HepG2 (cell line): Measurements from ENCODE around the gene RIPK1. TPM values are rescaled to one million over a fixed set of nuclear protein-coding genes. Genes with fewer than 3 reads are reported as not detected.

Experiments
- FOXK2 ChIP-seq: fragments of 450-650 bp; IDR thresholded peaks from 2 replicates; pipeline ENCODE4 v1.6.1; 2016
- GTF3A ChIP-seq: sonication (generic); formaldehyde crosslinking; conservative IDR thresholded peaks from 2 replicates; pipeline ENCODE4 v1.4.0; 2020; ENCODE audit warnings: mild to moderate bottlenecking, missing genetic modification reagents
- MTA1 ChIP-seq: sonication (generic); formaldehyde crosslinking; IDR thresholded peaks from 2 replicates; pipeline ENCODE4 v1.4.0; 2020; ENCODE audit warnings: missing genetic modification reagents, mild to moderate bottlenecking, borderline replicate concordance
- RFX1 ChIP-seq: fragments of 450-650 bp; IDR thresholded peaks from 2 replicates; pipeline ENCODE4 v1.6.1; 2017
- SP4 ChIP-seq: sonication (generic); formaldehyde crosslinking; IDR thresholded peaks from 2 replicates; pipeline ENCODE4 v1.8.1; 2023; ENCODE audit warnings: mild to moderate bottlenecking, missing genetic modification reagents
- ZBTB46 ChIP-seq: sonication (generic); formaldehyde crosslinking; IDR thresholded peaks from 2 replicates; pipeline ENCODE4 v1.4.0; 2020; ENCODE audit warnings: mild to moderate bottlenecking, missing genetic modification reagents, borderline replicate concordance
- ZNF17 ChIP-seq: sonication (generic); formaldehyde crosslinking; IDR thresholded peaks from 2 replicates; pipeline ENCODE4 v1.5.0; 2020; ENCODE audit warnings: mild to moderate bottlenecking, missing genetic modification reagents
- ZNF232 ChIP-seq: sonication (generic); formaldehyde crosslinking; IDR thresholded peaks from 2 replicates; pipeline ENCODE4 v1.4.0; 2020; ENCODE audit warnings: missing genetic modification reagents, borderline replicate concordance
- ZNF234 ChIP-seq: sonication (generic); formaldehyde crosslinking; conservative IDR thresholded peaks from 2 replicates; pipeline ENCODE4 v1.5.1; 2020; ENCODE audit warnings: mild to moderate bottlenecking, missing genetic modification reagents
- ZNF431 ChIP-seq: sonication (generic); formaldehyde crosslinking; IDR thresholded peaks from 2 replicates; pipeline ENCODE4 v1.9.0; 2022; ENCODE audit warnings: missing genetic modification reagents, low read depth, mild to moderate bottlenecking, borderline replicate concordance
- polyA plus RNA-seq, 8 experiments: library from polyadenylated mRNA; depleted of rRNA in 3 of 8; stranded (reverse) in 7 of 8; unstranded in 1 of 8; fragments of >200 nt; fragmentation: Illumina TruSeq in 4 of 8; extraction: Trizol in 4 of 8; gene quantifications; 2 replicates each; pipeline versions ENCODE4 v1.2.1 to v1.2.3, GENCODE V29; 2011 to 2016; ENCODE audit warnings: low read depth in 4 of 8, missing spikeins in 1 of 8, mixed read lengths in 1 of 8; ENCODE audit not compliant: insufficient read depth in 1 of 8
- total RNA-seq, 5 experiments: library from RNA; depleted of rRNA; stranded (reverse); fragments of >200 nt; fragmentation: Illumina TruSeq; extraction: Trizol; gene quantifications; 2 replicates each; pipeline ENCODE4 v1.2.3, GENCODE V29; 2016; ENCODE audit warnings: low read depth in 1 of 5
- TF ChIP-seq, protein P1 (sequence below): sonication (generic); formaldehyde crosslinking; conservative IDR thresholded peaks from 2 replicates; pipeline ENCODE4 v1.4.0; 2020; ENCODE audit warnings: missing genetic modification reagents
- TF ChIP-seq, protein P2 (sequence below): sonication (generic); formaldehyde crosslinking; IDR thresholded peaks from 2 replicates; pipeline ENCODE4 v1.5.0; 2020; ENCODE audit warnings: mild to moderate bottlenecking, missing genetic modification reagents
- TF ChIP-seq, protein P3 (sequence below): sonication (generic); formaldehyde crosslinking; IDR thresholded peaks from 2 replicates; pipeline ENCODE4 v1.4.0; 2020; ENCODE audit warnings: missing genetic modification reagents, borderline replicate concordance
- TF ChIP-seq, protein P4 (sequence below): fragments of 450-650 bp; IDR thresholded peaks from 2 replicates; pipeline ENCODE4 v1.6.1; 2017; ENCODE audit warnings: mild to moderate bottlenecking

RIPK1 gene
- total and polyA plus RNA-seq, 2 of the 13 experiments (the other 11 are each of a cell fraction or from before 2014, with no cell fraction given) = 9.0 to 10.3 TPM

- no peak; the same call in 1 of the 2 replicates for TF ChIP-seq ZNF431 (CRISPR knock-in tag)
- 0 out of 2 replicates have a peak, but pooled peaks have one; percentile 23 for TF ChIP-seq MTA1 (CRISPR knock-in tag)
- peak; percentile 93 for TF ChIP-seq FOXK2
- TF ChIP-seq, protein P1, sequence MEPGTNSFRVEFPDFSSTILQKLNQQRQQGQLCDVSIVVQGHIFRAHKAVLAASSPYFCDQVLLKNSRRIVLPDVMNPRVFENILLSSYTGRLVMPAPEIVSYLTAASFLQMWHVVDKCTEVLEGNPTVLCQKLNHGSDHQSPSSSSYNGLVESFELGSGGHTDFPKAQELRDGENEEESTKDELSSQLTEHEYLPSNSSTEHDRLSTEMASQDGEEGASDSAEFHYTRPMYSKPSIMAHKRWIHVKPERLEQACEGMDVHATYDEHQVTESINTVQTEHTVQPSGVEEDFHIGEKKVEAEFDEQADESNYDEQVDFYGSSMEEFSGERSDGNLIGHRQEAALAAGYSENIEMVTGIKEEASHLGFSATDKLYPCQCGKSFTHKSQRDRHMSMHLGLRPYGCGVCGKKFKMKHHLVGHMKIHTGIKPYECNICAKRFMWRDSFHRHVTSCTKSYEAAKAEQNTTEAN (CRISPR knock-in tag) = peak; percentile 93
- TF ChIP-seq, protein P2, sequence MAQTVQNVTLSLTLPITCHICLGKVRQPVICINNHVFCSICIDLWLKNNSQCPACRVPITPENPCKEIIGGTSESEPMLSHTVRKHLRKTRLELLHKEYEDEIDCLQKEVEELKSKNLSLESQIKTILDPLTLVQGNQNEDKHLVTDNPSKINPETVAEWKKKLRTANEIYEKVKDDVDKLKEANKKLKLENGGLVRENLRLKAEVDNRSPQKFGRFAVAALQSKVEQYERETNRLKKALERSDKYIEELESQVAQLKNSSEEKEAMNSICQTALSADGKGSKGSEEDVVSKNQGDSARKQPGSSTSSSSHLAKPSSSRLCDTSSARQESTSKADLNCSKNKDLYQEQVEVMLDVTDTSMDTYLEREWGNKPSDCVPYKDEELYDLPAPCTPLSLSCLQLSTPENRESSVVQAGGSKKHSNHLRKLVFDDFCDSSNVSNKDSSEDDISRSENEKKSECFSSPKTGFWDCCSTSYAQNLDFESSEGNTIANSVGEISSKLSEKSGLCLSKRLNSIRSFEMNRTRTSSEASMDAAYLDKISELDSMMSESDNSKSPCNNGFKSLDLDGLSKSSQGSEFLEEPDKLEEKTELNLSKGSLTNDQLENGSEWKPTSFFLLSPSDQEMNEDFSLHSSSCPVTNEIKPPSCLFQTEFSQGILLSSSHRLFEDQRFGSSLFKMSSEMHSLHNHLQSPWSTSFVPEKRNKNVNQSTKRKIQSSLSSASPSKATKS = peak; percentile 88; the same call in 1 of the 2 replicates
- no peak for TF ChIP-seq GTF3A
- no peak for TF ChIP-seq ZNF234
- TF ChIP-seq SP4 (CRISPR knock-in tag) = no peak
- TF ChIP-seq, protein P3, sequence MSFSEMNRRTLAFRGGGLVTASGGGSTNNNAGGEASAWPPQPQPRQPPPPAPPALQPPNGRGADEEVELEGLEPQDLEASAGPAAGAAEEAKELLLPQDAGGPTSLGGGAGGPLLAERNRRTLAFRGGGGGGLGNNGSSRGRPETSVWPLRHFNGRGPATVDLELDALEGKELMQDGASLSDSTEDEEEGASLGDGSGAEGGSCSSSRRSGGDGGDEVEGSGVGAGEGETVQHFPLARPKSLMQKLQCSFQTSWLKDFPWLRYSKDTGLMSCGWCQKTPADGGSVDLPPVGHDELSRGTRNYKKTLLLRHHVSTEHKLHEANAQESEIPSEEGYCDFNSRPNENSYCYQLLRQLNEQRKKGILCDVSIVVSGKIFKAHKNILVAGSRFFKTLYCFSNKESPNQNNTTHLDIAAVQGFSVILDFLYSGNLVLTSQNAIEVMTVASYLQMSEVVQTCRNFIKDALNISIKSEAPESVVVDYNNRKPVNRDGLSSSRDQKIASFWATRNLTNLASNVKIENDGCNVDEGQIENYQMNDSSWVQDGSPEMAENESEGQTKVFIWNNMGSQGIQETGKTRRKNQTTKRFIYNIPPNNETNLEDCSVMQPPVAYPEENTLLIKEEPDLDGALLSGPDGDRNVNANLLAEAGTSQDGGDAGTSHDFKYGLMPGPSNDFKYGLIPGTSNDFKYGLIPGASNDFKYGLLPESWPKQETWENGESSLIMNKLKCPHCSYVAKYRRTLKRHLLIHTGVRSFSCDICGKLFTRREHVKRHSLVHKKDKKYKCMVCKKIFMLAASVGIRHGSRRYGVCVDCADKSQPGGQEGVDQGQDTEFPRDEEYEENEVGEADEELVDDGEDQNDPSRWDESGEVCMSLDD (CRISPR knock-in tag) = 0 out of 2 replicates have a peak, but pooled peaks have one; percentile 13
- TF ChIP-seq ZBTB46 (CRISPR knock-in tag) = no peak; the same call in 1 of the 2 replicates
- TF ChIP-seq ZNF17 (CRISPR knock-in tag) = no peak
- TF ChIP-seq, protein P4, sequence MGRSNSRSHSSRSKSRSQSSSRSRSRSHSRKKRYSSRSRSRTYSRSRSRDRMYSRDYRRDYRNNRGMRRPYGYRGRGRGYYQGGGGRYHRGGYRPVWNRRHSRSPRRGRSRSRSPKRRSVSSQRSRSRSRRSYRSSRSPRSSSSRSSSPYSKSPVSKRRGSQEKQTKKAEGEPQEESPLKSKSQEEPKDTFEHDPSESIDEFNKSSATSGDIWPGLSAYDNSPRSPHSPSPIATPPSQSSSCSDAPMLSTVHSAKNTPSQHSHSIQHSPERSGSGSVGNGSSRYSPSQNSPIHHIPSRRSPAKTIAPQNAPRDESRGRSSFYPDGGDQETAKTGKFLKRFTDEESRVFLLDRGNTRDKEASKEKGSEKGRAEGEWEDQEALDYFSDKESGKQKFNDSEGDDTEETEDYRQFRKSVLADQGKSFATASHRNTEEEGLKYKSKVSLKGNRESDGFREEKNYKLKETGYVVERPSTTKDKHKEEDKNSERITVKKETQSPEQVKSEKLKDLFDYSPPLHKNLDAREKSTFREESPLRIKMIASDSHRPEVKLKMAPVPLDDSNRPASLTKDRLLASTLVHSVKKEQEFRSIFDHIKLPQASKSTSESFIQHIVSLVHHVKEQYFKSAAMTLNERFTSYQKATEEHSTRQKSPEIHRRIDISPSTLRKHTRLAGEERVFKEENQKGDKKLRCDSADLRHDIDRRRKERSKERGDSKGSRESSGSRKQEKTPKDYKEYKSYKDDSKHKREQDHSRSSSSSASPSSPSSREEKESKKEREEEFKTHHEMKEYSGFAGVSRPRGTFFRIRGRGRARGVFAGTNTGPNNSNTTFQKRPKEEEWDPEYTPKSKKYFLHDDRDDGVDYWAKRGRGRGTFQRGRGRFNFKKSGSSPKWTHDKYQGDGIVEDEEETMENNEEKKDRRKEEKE = no peak
- TF ChIP-seq ZNF232 (CRISPR knock-in tag) = peak; percentile 63; the same call in 1 of the 2 replicates
- no peak for TF ChIP-seq RFX1
Observed at GRCh38 chr6:3139090-3139903, 71.0 kb downstream of the RIPK1 start (continued).
